NCI-H510A (cell line): ENCODE results near the gene ENPP7.
"Not testable (repeated sequence)": the region's sequence is repeated elsewhere in the genome, so short reads cannot be mapped to it uniquely, and the experiment has no call there.

Experiments used
- DNase-seq: peaks from one replicate; lab custom pipeline; 2025; lab: John Stamatoyannopoulos, UW

Gene ENPP7

GRCh38 chr17:79749958-79750357 is 19.2 kb downstream of the ENPP7 start:
- DNase-seq, result no peak

DNA sequence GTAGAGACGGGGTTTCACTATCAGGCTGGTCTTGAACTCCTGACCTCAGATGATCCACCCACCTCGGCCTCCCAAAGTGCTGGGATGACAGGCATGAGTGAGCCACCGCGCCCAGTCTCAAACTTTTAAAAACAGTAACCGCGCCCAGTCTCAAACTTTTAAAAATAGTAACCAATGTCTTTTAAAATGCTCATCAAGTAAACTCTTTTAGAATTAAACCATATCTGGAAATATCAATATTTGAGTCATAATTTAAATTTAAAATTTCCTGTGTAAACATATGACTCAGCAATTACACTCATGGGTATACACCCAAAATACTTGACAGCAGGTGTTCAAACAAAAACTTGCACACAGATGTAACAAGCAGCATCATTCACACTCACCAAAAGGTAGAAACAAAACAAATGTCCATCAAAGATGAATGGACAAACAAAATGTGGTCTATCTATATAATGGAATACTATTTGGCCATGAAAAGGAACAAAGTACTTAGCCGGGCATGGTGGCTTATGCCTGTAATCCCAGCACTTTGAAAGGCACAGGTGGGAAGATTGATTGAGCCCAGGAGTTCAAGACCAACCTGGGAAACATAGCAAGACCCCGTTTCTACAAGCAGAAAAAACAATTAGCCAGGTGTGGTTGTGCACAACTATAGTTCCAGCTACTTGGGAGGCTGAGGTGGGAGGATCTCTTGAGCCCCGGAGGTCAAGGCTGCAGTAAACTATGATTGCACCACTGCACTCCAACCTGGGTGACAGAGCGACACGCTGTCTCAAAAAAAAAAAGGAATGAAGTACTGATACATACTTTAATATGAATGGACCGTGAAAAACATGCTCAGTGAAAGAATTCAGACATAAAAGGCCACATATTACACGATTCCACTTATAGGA is 20.2 kb downstream of the ENPP7 start:
- no peak for DNase-seq

DNA sequence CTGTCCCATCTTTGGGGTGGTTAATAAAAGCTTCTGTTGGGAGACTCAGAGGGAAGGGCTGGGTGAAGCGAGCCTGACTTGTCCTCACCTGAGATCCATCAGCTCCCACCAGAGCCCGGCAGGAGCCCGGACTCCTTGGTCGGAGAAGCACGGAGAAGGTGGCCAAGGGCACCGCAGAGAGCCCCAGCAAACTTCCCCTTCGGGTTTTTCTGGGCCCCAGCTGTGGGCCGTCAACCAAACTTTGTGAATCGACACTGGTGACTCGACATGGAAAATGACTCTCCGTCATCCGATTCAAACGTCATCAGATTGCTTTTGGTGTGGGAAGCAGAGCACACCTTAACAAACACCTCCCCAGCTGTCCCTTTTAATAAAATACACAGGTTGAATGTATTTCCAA is 21.4 kb downstream of the ENPP7 start:
- DNase-seq, result no peak

GRCh38 chr17:79754370-79754769 is 23.6 kb downstream of the ENPP7 start:
- DNase-seq, result no peak

- not testable (repeated sequence) for DNase-seq
Measured at GRCh38 chr17:79754903-79755302, 24.2 kb downstream of the ENPP7 start.

GRCh38 chr17:79755591-79755990 is 24.8 kb downstream of the ENPP7 start:
- no peak for DNase-seq

DNA sequence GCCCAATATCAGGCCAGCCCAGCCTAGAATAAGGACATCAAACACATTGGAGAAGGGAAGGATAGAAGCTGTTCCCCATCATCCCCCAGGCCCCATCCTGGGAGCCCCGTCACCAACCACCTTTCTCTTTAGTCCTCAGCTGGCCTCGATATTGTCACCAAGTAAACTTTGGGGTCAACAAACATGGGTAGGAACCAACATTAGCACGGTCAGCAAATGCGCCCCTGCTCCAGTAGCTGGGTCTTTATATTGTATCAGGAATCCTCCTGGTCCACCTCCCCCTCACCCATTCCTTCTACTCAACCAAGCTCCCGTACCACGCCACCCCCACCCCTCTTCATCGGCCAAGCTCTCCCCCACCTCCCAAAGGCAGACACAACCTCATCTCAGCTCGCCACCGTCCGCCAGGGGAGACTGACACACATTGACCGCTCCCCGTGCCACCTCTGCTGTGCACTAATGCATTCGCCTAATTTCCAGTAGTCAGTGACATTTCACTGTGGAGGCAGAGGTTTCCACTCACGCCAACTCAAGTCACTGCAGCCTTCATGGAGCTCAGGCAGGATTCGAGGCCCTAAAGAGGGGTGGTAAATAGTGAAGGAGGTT is 26.5 kb downstream of the ENPP7 start:
- DNase-seq, result no peak

GRCh38 chr17:79758271-79758670 is 27.5 kb downstream of the ENPP7 start:
- no peak for DNase-seq

DNA sequence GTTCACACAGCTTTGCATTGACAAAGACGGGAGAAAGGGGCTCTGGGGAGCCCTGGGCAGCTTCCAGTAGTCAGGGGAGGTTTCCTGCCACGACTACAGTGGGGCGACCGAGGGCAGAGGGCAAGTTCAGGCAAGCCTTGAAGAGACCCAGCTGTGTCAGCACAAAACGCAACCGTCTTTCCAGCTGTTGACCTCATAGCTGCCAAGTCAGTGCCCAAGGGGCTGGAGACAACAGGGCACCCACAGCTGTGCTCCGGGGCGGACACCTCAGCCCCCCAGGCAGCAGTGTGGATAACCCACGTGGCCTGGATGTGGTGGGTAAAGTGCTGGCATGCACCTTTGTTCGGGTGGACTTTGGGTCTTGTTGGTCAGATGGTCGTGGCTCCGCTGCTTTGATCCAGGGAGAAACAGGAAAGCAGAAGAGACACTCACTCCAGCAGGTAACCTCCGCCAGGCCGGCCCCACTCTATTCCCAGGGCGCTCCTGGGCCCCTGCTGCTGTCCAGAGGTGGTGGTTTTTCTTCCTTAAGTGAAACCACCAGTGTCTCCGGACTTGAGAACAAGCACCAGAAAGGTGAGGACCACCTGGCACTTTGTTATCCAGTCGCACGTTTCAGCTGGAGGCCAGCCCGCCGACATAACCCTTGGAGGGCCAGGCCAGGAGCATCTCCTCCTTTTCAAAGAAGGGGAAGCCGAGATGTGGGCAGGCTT is 29.6 kb downstream of the ENPP7 start:
- DNase-seq, result no peak

- no peak for DNase-seq
Measured at GRCh38 chr17:79761894-79762589, 31.3 kb downstream of the ENPP7 start.

GRCh38 chr17:79765708-79766107 is 35.0 kb downstream of the ENPP7 start:
- DNase-seq, result no peak

GRCh38 chr17:79769570-79770506 is 39.1 kb downstream of the ENPP7 start:
- no peak for DNase-seq

DNA sequence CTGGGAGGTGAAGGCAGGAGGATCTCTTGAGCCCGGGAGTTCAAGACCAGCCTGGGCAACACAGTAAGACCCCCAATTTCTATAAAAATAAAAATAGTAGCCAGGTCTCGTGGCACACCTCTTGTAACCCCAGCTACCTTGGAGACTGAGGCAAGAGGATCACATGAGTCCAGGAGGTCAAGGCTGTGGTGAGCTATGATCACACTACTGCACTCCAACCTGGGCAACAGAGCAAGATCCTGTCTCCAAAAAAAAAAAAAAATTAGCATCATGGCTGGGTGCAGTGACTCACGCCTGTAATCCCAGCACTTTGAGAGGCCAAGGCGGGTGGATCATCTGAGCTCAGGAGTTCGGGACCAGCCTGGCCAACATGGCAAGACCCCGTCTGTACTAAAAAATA is 40.5 kb downstream of the ENPP7 start:
- no peak for DNase-seq

- not testable (repeated sequence) for DNase-seq
Measured at GRCh38 chr17:79772726-79773125, 42.0 kb downstream of the ENPP7 start.

- DNase-seq, result no peak
Measured at GRCh38 chr17:79774561-79774975, 43.8 kb downstream of the ENPP7 start.

DNA sequence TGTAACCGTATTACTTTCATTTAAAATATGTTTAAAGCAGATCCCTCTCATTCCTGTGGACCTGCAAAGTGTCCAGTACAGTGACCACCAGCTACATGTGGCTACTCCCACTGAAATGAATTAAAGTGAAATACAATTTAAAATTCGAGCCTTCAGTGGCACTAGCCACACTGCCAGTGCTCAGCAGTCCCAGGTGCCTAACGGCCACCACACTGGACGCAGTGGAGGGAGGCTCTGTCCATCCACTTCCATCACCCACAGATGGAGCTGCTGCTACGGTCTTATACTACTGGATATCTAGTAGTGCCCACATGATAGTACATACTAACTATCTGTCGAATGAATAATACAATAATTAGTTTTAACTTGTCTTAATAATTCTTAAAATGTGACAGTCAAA is 44.9 kb downstream of the ENPP7 start:
- DNase-seq, result no peak

GRCh38 chr17:79776376-79777119 is 45.8 kb downstream of the ENPP7 start:
- no peak for DNase-seq

GRCh38 chr17:79777120-79777893 is 46.6 kb downstream of the ENPP7 start:
- DNase-seq, result no peak

DNA sequence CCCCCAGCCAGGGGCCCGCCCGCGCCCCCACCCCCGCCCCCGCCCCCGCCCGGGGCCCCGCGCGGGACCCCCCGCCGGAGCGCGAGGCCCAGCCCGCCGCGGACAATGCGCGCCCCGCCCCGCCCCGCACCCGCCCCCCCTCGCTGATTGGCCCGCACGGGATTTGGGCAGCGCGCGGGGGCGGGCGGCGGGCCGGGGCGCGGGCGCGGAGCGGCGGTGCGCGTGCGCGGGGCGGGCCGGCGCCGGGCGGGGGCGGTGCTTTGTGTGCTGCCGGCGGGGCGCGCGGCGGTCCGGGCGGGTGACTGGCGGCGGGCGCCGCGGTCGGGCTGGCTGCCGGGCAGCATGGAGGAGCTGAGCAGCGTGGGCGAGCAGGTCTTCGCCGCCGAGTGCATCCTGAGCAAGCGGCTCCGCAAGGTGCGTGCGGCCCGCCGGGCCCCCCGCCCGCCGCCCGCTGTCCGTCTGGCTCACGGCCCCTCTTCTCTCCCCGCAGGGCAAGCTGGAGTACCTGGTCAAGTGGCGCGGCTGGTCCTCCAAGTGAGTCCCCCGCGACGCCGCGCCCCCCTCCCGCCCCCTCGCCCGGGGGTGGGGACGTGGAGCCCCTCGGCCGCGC is 47.3 kb downstream of the ENPP7 start, which contains the start of gene CBX2:
Gene CBX2 (plus strand): TSS at position 255 of the 610 bp plus-strand sequence. CDS start 88 bp downstream, at position 343.
- DNase-seq, result peak; percentile 61
